GM23338 (cell line): ENCODE data around the gene TRPM7. TPM values are rescaled to one million over a fixed set of nuclear protein-coding genes. Genes with fewer than 3 reads are reported as not detected.

ENCODE experiments used
- ATAC-seq: fragments of 200-7000 bp; cut with Tn5 transposase; 3 replicates; pipeline ENCODE4 v1.9.1; 2020
- DNase-seq: peaks from one replicate; pipeline ENCODE4 v3.0.0-alpha.2; 2015; ENCODE audit warnings: low spot score
- H2AFZ ChIP-seq: fragments of 200-600 bp; sonication (generic); 2 replicates; pipeline ENCODE4 v1.8.0; 2016; ENCODE audit warnings: antibody characterized with exemption, mild to moderate bottlenecking, moderate library complexity
- H3F3A ChIP-seq: fragments of 200-600 bp; sonication (generic); replicated peaks from 2 replicates; pipeline ENCODE4 v1.8.0; 2017; ENCODE audit warnings: antibody characterized with exemption, mixed run types, low read depth
- H3K27ac ChIP-seq: fragments of 200-600 bp; sonication (generic); 2 replicates; pipeline ENCODE4 v1.6.1; 2016; ENCODE audit warnings: low read depth
- H3K27me3 ChIP-seq: fragments of 200-600 bp; sonication (generic); 2 replicates; pipeline ENCODE4 v1.8.0; 2016; ENCODE audit warnings: mild to moderate bottlenecking, mixed run types, moderate library complexity; ENCODE audit not compliant: insufficient read depth
- H3K36me3 ChIP-seq: fragments of 200-600 bp; sonication (generic); 2 replicates; pipeline ENCODE4 v1.8.0; 2016; ENCODE audit warnings: mild to moderate bottlenecking; ENCODE audit not compliant: insufficient read depth
- H3K4me1 ChIP-seq: fragments of 200-600 bp; sonication (generic); 2 replicates; pipeline ENCODE4 v1.8.0; 2016; ENCODE audit warnings: mild to moderate bottlenecking, moderate library complexity; ENCODE audit not compliant: insufficient read depth
- H3K4me2 ChIP-seq: fragments of 200-600 bp; sonication (generic); 2 replicates; pipeline ENCODE4 v1.7.1; 2017; ENCODE audit warnings: mixed run types
- H3K4me3 ChIP-seq: fragments of 200-600 bp; sonication (generic); 2 replicates; pipeline ENCODE4 v1.6.1; 2016; ENCODE audit warnings: mixed run types
- H3K79me2 ChIP-seq: fragments of 200-600 bp; sonication (generic); replicated peaks from 2 replicates; pipeline ENCODE4 v1.8.0; 2017; ENCODE audit warnings: mild to moderate bottlenecking; ENCODE audit not compliant: insufficient read depth
- H3K9me2 ChIP-seq: fragments of 200-600 bp; sonication (generic); 2 replicates; pipeline ENCODE4 v1.8.0; 2017; ENCODE audit not compliant: insufficient read depth
- H4K20me1 ChIP-seq: fragments of 200-600 bp; sonication (generic); replicated peaks from 2 replicates; pipeline ENCODE4 v1.8.0; 2017; ENCODE audit warnings: mild to moderate bottlenecking; ENCODE audit not compliant: insufficient read depth
- H3K27ac Mint-ChIP-seq: 2 replicates; pipeline ENCODE4 v1.8.0; 2020; ENCODE audit warnings: inconsistent platforms, mild to moderate bottlenecking, moderate library complexity, mixed read lengths
- H3K27me3 Mint-ChIP-seq: 3 replicates; pipeline ENCODE4 v1.8.0; 2022; ENCODE audit warnings: low read depth, mild to moderate bottlenecking, moderate library complexity, mixed read lengths, inconsistent platforms; ENCODE audit not compliant: insufficient read depth, poor library complexity
- H3K36me3 Mint-ChIP-seq: 3 replicates; pipeline ENCODE4 v1.8.0; 2021; ENCODE audit warnings: low read depth, mild to moderate bottlenecking, inconsistent platforms, moderate library complexity, mixed read lengths
- H3K4me1 Mint-ChIP-seq: 3 replicates; pipeline ENCODE4 v1.8.0; 2020; ENCODE audit warnings: mild to moderate bottlenecking, inconsistent platforms, mixed read lengths
- H3K4me3 Mint-ChIP-seq: 3 replicates; pipeline ENCODE4 v1.8.0; 2021; ENCODE audit warnings: moderate library complexity, mild to moderate bottlenecking, inconsistent platforms, mixed read lengths
- H3K9me3 Mint-ChIP-seq: 3 replicates; pipeline ENCODE4 v1.8.0; 2020; ENCODE audit warnings: moderate library complexity, mild to moderate bottlenecking, inconsistent platforms, mixed read lengths
- CREB1 ChIP-seq: fragments of 250-450 bp; sonication (Bioruptor Pico); IDR thresholded peaks from 2 replicates; pipeline ENCODE4 v1.5.0; 2020; ENCODE audit warnings: low read depth, mild to moderate bottlenecking, moderate library complexity
- CTCF ChIP-seq, 2 experiments: fragments of 200-600 bp in 1 of 2; sonication (generic) in 1 of 2; conservative IDR thresholded peaks; 2 replicates each; pipeline versions ENCODE4 v1.5.1 to v1.6.1; 2016 to 2017; ENCODE audit warnings: antibody characterized with exemption in 2 of 2, low read depth in 2 of 2, mild to moderate bottlenecking in 2 of 2, moderate library complexity in 1 of 2
- ETS1 ChIP-seq: IDR thresholded peaks from 2 replicates; pipeline ENCODE4 v1.6.1; 2016; ENCODE audit warnings: antibody characterized with exemption
- EZH2 ChIP-seq: fragments of 200-600 bp; sonication (generic); IDR thresholded peaks from one replicate; pipeline ENCODE4 v1.8.0; 2017; ENCODE audit warnings: antibody characterized with exemption, mild to moderate bottlenecking, low read depth; ENCODE audit not compliant: unreplicated experiment
- EZH2phosphoT487 ChIP-seq: fragments of 200-600 bp; sonication (generic); IDR thresholded peaks from one replicate; pipeline ENCODE4 v1.8.1; 2018; ENCODE audit warnings: antibody characterized with exemption; ENCODE audit not compliant: unreplicated experiment
- JUNB ChIP-seq: IDR thresholded peaks from one replicate; pipeline ENCODE4 v1.6.1; 2016; ENCODE audit warnings: antibody characterized with exemption; ENCODE audit not compliant: unreplicated experiment
- NANOG ChIP-seq: IDR thresholded peaks from 2 replicates; pipeline ENCODE4 v1.6.1; 2016; ENCODE audit warnings: antibody characterized with exemption, borderline replicate concordance
- POLR2AphosphoS5 ChIP-seq: IDR thresholded peaks from 2 replicates; pipeline ENCODE4 v1.6.1; 2016; ENCODE audit warnings: antibody characterized with exemption, low read depth
- REST ChIP-seq: IDR thresholded peaks from one replicate; pipeline ENCODE4 v1.6.1; 2018; ENCODE audit warnings: antibody characterized with exemption; ENCODE audit not compliant: unreplicated experiment
- STAT1 ChIP-seq: IDR thresholded peaks from one replicate; pipeline ENCODE4 v1.6.1; 2016; ENCODE audit warnings: antibody characterized with exemption; ENCODE audit not compliant: unreplicated experiment
- ZNF114 ChIP-seq: fragments of 250-450 bp; sonication (Bioruptor Pico); IDR thresholded peaks from 2 replicates; pipeline ENCODE4 v1.5.0; 2020; ENCODE audit warnings: mild to moderate bottlenecking, moderate library complexity
- ZNF331 ChIP-seq: fragments of 250-450 bp; sonication (Bioruptor Pico); IDR thresholded peaks from 2 replicates; pipeline ENCODE4 v1.5.0; 2020; ENCODE audit warnings: low read depth, mild to moderate bottlenecking, moderate library complexity
- ZNF462 ChIP-seq: fragments of 250-450 bp; sonication (Bioruptor Pico); IDR thresholded peaks from 2 replicates; pipeline ENCODE4 v1.5.0; 2020; ENCODE audit warnings: mild to moderate bottlenecking, moderate library complexity
- polyA plus RNA-seq: library from polyadenylated mRNA; unstranded; fragments of >200 nt; fragmentation: Nextera tagmentation; extraction: Ambion mirVana; gene quantifications from 2 replicates; pipeline ENCODE4 v1.2.1, GENCODE V29; 2016
- total RNA-seq: library from RNA; depleted of rRNA; stranded (reverse); fragments of >200 nt; shearing (Covaris generic); gene quantifications from 2 replicates; pipeline ENCODE4 v1.2.3, GENCODE V29; 2014

TRPM7 gene
- total and polyA plus RNA-seq, 2 experiments from 2014 or later: 8.3 to 41.0 TPM

- Histone ChIP-seq H3K27ac (no peak overlapping the region), H3K79me2 (no peaks in the 10 kb centered on the region), H3K4me2 (no peak overlapping the region), H3K36me3 (peaks cover 6% of the 10 kb centered on the region), H3F3A (no peaks in the 10 kb centered on the region), H3K4me3 (no peak overlapping the region), H2AFZ (no peak overlapping the region), H3K27me3 (no peaks in the 10 kb centered on the region), H3K9me2 (no peaks in the 10 kb centered on the region), H4K20me1 (no peaks in the 10 kb centered on the region), H3K4me1 (no peaks in the 10 kb centered on the region)
- peaks cover 6% of the 10 kb centered on the region; the same call in 1 of the 3 replicates for H3K36me3 Mint-ChIP-seq
- TF ChIP-seq ZNF331 (CRISPR knock-in tag) (no peak), ZNF462 (no peak), EZH2 (no peak), EZH2phosphoT487 (no peak), REST (no peak), CREB1 (no peak), NANOG (no peak), JUNB (no peak), ETS1 (no peak), POLR2AphosphoS5 (no peak), ZNF114 (CRISPR knock-in tag) (no peak), CTCF (conservative IDR thresholded peaks at IDR 0.05; ENCODE audit: low read depth in 2 of 2) (no peak), STAT1 (no peak)
- no peak overlapping the region for H3K27ac Mint-ChIP-seq
- no peaks in the 10 kb centered on the region; the same call in 2 of the 3 replicates for H3K9me3 Mint-ChIP-seq
- H3K4me1 Mint-ChIP-seq: peaks cover under 1% of the 10 kb centered on the region; the same call in 2 of the 3 replicates
- H3K4me3 Mint-ChIP-seq: no peak overlapping the region
- ATAC-seq (no peak), DNase-seq (no peak)
- peaks cover 5% of the 10 kb centered on the region for H3K27me3 Mint-ChIP-seq
Measured at GRCh38 chr15:50556642-50557371, 129.8 kb downstream of the TRPM7 start.
